DMS79 (cell line): ENCODE results near the gene MTPN.

Source experiments
- DNase-seq: peaks from one replicate; lab custom pipeline; 2025; lab: John Stamatoyannopoulos, UW

Gene MTPN, protein sequence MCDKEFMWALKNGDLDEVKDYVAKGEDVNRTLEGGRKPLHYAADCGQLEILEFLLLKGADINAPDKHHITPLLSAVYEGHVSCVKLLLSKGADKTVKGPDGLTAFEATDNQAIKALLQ

GRCh38 chr7:135977007-135977741 is at the start of gene MTPN:
Gene MTPN, minus strand, starts transcription at chr7:135977359. Its CDS starts 259 bp downstream, at chr7:135977100.
- peak; percentile 96 for DNase-seq

DNA sequence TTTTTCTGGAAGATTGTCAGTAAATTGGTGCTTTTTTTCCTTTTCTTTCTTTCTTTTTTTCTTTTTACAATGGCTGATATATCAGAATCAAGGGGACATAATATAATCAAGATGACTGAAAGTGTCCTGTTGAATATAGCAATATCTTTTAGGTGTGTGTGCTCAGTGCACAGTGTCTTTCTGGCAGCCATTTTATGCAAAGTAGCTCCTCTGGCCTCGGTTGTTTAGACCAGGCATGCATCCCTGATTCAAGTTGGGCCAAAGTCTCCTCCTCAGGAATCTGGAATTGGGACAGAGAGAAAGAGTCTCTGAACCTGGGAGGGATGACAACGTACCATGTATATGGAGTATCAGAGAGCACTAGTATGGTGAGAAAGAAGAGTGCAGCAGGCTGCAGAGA is 49.0 kb upstream of the MTPN start:
- DNase-seq: no peak

GRCh38 chr7:136023134-136023869 is 46.1 kb upstream of the MTPN start:
- peak; percentile 96 for DNase-seq

DNA sequence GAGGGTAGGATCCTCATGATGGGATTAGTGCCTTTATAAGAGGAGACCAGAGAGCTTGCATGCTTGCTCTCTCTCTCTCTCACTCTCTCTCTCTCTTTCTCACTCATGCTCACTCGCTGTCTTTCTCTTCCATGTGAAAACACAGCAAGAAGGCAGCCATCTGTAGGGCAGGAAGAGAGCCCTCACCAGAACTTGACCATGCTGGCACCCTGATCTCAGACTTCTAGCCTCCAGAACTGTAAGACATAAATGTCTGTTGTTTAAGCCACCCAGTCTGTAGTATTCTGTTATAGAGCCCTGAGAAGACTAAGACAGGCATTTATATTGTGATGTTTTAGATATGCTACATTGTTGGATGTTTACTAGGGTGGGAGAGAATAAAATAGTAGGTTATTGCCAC is 43.4 kb upstream of the MTPN start:
- no peak for DNase-seq

GRCh38 chr7:136018104-136018503 is 40.9 kb upstream of the MTPN start:
- no peak for DNase-seq

- DNase-seq: no peak
These were observed 39.7 kb upstream of the MTPN start for GRCh38 chr7:136016649-136017395.

- no peak for DNase-seq
These were observed 38.5 kb upstream of the MTPN start for GRCh38 chr7:136015638-136016037.

DNA sequence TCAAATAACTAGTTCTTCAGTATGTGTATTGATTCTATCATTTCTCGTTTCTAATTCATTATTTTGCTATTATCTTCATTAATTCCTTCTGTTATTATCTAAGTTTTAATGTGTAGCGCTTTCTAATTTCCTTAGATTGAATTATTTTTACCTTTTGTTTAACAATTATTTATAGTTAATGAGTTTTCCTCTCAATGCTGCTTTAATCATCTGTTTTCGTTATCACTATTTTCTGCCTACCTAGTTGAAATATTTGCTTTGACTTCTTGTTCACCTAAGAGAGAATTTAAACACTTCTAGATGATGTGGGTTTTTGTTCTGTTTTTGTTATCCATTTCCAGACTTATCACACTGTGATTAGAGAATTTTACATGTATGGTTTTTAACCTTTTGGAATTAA is 37.5 kb upstream of the MTPN start:
- no peak for DNase-seq

- no peak for DNase-seq
These were observed 35.1 kb upstream of the MTPN start for GRCh38 chr7:136012238-136012637.

DNA sequence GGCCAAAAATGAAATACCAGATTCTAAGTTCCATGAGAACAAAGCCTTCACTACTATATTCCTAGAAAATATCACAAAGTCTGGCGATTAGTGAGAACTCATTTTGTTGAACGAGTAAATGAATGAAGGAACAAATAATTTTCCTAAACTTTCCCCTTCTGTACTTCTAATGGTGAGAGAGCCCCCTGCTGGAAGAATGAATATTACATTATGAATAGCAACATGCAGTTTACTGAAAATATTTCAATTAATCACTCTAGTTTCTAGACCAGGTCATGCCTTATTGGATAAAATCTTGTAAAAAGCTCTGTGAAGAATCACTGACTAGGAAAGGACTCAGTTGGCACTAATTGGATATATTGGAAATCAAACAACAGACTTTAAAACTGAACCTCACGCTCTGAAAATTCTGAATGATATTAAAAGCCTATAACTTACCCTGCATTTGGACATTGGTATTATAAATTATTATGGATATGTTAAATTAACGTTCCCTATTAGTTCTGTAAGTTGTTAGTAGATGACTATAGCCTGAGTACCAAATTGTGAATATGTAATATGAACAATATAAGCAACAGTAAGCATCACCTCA is 32.4 kb upstream of the MTPN start:
- no peak for DNase-seq

- no peak for DNase-seq
These were observed 29.0 kb upstream of the MTPN start for GRCh38 chr7:136006208-136006607.

- DNase-seq: no peak
These were observed 26.9 kb upstream of the MTPN start for GRCh38 chr7:136004083-136004482.

GRCh38 chr7:136002802-136003201 is 25.6 kb upstream of the MTPN start:
- DNase-seq: no peak

DNA sequence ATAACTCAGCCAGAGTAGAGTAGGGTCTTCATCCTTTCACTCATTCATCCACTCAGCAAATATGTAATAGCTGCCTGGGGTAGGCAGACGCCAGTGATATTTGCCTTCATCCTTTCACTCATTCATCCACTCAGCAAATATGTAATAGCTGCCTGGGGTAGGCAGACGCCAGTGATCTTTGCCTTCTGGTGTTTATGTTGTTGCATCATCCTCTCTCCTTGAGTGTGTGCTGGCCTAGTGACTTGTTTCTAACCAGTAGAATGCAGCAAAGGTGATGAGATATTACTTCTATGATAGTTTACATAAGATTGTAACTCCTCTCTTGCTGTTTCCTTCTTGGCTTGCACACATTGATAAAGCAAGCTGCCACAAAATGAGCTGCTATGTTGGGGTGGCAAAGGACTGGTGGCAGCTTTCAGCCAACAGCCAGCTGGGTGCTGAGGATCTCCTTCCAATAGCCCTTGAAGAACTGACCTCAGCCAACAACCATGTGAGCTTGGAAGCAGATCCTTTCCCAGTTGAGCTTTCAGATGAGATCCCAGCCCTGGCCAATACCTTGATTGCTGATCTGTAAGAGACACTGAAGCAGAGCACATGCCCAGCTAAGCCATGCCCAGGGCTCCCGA is 23.2 kb upstream of the MTPN start:
- no peak for DNase-seq

DNA sequence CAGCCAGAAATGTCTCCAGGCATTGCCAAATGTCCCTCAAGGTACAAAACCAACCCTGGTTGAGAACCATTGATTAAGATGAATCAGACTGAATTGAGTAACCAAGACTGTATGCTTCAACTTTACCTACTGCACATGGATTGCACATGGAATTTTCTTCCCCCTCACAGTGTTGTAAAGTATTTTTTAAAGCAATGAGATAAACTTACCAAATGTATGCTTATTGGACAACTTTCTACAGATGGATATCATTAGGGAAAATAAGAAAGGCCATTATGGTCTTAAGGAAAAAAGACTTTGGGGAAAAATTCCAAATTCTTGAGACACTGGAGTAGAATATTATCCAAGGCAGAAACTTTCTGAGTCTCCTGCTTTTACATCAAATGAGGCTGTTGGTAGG is 20.9 kb upstream of the MTPN start:
- DNase-seq: no peak

GRCh38 chr7:135995748-135996147 is 18.6 kb upstream of the MTPN start:
- DNase-seq: no peak

DNA sequence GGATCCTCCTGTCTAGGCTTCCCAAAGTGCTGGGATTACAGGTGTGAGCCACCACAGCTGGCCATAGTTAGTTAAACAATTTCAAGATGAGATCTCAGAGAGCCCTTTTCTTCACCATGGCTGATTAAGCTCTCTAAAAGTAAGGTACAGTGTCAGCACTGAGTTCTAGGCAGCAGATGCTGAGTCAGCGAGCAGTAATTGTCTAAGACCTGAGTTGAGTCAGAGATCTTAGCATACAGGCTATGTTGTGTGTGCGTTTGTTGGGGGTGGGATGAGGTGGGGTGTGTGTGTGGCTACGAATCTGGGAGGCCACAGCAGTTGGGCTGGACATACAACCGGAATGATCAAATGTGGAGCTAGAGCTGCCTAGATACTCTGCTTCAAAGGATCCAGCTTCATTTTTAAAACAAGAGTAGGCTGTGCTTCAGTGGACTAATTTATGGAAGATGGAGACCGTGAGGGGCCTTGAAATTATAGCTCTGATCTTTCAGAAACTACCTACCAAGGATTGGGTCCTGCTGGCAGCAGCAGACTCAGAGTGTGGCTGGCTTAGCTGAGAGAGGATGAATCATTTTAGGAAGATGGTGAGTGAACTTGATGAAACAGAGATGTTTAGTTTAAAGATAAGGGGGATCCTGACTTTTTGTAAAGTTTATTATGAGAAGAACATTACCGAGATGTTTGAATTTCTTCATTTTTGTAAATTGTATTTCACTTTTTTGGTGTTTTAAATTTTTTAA is 17.5 kb upstream of the MTPN start:
- no peak for DNase-seq

DNA sequence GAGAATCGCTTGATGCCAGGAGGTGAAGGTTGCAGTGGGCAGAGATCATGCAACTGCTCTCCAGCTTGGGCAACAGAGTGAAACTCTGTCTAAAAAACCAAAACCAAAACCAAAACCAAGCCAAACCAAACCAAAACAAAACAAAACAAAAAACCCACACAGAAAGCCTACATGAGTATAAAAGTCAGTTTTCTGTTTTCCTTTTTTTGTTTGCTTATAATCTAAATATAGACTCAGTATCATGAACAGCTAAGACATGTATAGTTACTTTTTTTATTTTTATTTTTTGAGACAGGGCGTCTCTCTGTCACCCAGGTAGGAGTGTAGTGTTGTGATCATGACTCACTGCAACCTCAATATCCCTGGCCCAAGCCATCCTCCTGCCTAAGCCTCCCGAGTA is 16.8 kb upstream of the MTPN start:
- no peak for DNase-seq

DNA sequence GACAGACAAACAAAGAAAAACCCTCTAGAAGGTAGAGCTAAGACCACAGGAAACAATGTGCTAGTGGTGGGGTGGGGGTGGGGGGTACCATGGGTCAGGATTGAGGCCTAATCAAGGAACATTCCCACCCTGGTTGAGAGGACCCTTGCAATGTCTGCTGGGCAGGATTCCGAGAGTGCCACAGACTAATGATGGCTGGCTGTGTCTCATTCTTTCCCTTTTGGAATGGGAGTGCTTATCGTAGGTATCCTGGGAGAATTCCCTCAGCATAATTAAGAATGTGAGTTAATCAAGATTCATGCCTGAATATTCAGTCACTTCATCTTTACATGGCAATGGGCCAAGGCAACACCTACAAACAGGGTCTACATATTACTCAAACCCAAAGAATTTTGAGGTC is 14.7 kb upstream of the MTPN start:
- no peak for DNase-seq

DNA sequence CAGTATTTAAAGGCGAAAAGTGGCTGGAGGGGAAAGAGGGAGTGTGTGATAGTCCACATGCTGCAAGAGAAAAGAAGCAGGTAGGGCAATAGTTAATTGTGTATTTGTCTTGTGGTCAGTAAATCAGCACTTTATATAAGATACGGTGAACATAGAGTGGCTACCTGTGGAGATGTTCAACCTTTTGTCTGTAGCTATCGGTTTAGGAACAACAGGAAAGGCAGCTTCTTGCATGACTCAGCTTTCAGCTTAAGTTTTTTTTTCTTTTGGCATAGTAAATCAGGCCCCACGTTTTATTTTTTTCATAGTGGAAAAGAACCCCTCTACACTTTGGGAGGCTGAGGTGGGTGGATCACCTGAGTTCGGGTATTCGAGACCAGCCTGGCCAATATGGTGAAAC is 14.2 kb upstream of the MTPN start:
- no peak for DNase-seq

GRCh38 chr7:135990258-135990657 is 13.1 kb upstream of the MTPN start:
- no peak for DNase-seq
